HepG2 (cell line): ENCODE measurements around the gene CECR2.

Source experiments
- EEA1 ChIP-seq: sonication (generic); formaldehyde crosslinking; IDR thresholded peaks from 2 replicates; pipeline ENCODE4 v1.5.1; 2020; ENCODE audit warnings: mild to moderate bottlenecking, missing genetic modification reagents, borderline replicate concordance
- JUND ChIP-seq: sonication (generic); formaldehyde crosslinking; IDR thresholded peaks from 2 replicates; pipeline ENCODE4 v1.8.0; 2022; ENCODE audit warnings: mild to moderate bottlenecking, missing genetic modification reagents
- MTF1 ChIP-seq: sonication (generic); formaldehyde crosslinking; IDR thresholded peaks from 2 replicates; pipeline ENCODE4 v1.5.0; 2020; ENCODE audit warnings: missing genetic modification reagents
- POLR2A ChIP-seq, 2 experiments: IDR thresholded peaks; 2 replicates each; pipeline ENCODE4 v1.6.1; 2011; ENCODE audit warnings: low read depth in 2 of 2, low read length in 2 of 2, mild to moderate bottlenecking in 1 of 2, moderate library complexity in 1 of 2; ENCODE audit not compliant: insufficient read depth in 1 of 2
- TFDP2 ChIP-seq: sonication (generic); formaldehyde crosslinking; IDR thresholded peaks from 2 replicates; pipeline ENCODE4 v1.4.0; 2020; ENCODE audit warnings: missing genetic modification reagents
- TF ChIP-seq, protein P1 (sequence below): sonication (generic); formaldehyde crosslinking; conservative IDR thresholded peaks from 2 replicates; pipeline ENCODE4 v1.4.0; 2020; ENCODE audit warnings: missing genetic modification reagents

DNA sequence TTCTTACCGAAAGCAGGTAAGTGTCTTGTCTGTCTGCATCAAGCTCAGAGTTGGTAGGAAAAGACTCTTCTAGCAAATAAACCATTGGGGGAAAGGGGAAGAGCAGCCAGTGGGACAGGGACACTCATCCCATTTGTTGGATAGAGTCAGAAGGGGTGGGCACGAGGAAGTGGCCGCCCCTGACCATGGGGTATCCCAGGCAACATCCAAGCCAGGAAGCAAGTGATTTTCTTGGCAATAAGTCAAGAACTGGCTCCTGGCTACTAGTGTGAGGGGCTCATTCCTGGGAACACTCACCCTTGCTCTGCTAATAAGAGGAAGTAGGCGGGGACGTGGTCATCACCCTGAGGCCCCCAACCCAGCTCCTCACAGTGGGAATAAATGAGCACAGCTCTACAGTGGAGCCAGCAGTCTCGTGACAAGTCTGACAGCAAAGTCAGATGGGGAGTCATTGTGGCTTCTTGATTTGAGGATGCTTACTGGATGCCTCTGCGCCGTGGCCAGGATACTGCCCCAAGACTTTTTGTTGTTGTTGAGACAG lies 200.8 kb downstream of the CECR2 start:
- TF ChIP-seq JUND (CRISPR knock-in tag) (no peak), MTF1 (CRISPR knock-in tag) (no peak), POLR2A (IDR thresholded peaks at IDR 0.05; ENCODE audit: insufficient read depth in 1 of 2, low read depth in 2 of 2, low read length in 2 of 2) (no peak), TFDP2 (CRISPR knock-in tag) (no peak), EEA1 (CRISPR knock-in tag) (no peak)
- TF ChIP-seq, protein P1, sequence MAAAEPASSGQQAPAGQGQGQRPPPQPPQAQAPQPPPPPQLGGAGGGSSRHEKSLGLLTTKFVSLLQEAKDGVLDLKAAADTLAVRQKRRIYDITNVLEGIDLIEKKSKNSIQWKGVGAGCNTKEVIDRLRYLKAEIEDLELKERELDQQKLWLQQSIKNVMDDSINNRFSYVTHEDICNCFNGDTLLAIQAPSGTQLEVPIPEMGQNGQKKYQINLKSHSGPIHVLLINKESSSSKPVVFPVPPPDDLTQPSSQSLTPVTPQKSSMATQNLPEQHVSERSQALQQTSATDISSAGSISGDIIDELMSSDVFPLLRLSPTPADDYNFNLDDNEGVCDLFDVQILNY (CRISPR knock-in tag): no peak
